Measurements from ENCODE around the gene PEX19.
"Not testable (repeated sequence)": the region's sequence is repeated elsewhere in the genome, so short reads cannot be mapped to it uniquely, and the experiment has no call there.

Gene PEX19

GRCh38 chr1:160284782-160285344, at the start of gene PEX19:
PEX19 (minus strand) TSS chr1:160285133; CDS start chr1:160285124, 9 bp downstream.
- peak; percentile 89 to 92 for DNase-seq

DNA sequence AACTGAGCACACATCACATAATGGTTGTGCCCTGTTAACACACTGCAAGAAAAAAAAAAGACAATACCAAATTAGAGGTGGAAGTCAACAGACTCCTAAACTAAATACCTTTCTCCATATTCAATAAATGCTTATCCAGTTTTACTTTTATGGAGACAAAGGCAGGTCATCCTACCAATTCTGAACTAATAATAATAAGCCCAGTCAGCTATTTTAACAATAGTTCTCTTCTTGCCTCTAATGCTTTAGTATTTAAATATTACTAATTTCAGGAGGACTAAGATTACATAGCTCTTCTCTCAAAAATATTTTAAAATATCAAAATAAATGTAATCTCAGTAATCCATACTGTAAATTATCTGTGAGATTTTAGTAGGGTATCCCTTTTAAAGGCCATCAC, 47.6 kb upstream of the PEX19 start:
- DNase-seq = no peak

DNA sequence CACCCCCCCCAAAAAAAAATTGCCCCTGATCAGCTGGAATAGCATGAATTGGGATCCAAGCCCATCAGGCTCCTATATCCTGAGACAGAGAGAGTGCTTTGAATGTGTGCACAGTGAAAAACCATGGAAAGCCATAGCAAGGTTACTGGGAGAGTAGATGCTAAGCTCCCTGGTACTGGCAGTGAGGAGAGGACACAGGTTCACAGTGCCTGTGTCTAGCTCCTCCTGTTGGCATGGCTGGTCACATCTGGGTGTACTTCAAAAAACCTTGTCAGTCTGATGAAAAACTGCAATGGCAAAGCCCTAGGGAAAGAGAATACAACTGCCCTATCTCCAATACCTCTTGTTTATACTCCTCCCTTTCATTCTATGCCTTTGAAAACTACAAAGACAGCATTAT, 45.2 kb upstream of the PEX19 start:
- DNase-seq = peak in 1 of 2 experiments; percentile 6

DNA sequence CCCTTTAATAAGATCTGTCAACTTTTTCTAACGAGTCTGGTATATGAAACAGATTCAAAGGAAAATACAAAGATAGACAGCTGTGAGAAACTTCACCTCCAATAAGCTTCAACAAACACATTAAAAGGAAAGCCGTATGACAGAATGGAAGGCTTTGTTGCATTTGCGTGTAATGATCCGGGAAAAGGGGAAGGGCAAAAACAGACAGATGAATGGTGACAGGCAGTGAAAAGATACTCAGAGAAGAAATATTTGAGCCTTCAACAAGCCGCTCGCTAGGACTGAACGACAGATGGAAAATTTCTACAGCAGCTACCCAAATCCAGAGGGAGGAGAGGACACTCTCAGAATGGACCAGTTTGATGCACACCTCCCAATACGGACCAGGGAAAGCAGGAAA, 43.3 kb upstream of the PEX19 start:
- no peak for DNase-seq

DNA sequence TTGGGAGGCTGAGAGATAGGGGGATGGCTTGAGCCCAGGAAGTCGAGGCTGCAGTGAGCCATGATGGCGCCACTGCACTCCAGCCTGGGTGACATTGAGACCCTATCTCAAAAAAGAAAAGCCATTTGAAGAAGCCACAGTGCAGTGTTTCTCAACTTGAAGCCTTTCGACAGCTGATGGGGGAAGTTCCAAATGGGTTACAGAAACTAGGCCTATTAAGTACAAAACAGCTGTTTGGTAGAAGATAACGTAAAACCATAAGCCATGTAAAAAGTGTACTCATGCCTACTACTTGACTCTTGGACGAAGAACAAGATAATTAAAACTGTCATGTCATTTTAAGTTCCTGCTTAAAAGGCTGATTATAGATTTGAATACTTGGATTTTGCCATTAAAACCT, 41.5 kb upstream of the PEX19 start:
- no peak for DNase-seq

- DNase-seq = no peak
Measured at GRCh38 chr1:160325252-160325651, 40.3 kb upstream of the PEX19 start.

DNA sequence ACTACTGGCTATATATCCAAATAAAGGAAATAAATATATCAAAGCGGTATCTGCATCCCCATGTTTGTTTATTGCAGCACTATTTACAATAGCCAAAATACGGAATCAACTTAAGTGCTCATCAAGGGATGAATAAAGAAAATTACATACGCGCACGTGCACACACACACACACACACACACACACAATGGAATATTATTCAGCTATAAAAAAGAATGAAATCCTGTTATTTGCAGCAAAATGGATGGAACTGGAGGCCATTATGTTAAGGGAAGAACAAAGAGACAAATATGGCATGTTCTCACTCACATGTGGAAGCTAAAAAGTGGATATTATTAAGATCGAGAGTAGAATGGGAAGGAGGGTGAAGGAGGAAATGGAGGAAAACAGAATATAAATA, 37.9 kb upstream of the PEX19 start:
- DNase-seq = no peak

DNA sequence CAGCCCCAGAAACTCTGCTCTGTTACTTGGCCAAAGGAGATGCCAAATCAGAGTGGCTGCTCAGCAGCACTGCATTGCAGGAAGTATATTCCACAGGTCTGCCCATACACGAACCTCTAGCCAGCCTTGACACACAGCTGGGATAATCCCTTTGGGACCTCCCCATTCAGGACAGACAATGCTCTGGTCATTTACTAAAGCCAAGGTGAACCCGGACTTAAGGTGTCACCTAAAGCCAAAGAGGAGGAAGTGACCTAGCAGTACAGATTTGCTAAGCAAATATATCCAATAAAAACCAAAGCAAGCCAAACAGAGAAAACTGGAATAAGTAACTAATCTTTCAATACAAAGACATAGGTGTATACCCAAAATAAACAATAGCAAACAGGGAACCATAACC, 30.4 kb upstream of the PEX19 start:
- DNase-seq = no peak

DNA sequence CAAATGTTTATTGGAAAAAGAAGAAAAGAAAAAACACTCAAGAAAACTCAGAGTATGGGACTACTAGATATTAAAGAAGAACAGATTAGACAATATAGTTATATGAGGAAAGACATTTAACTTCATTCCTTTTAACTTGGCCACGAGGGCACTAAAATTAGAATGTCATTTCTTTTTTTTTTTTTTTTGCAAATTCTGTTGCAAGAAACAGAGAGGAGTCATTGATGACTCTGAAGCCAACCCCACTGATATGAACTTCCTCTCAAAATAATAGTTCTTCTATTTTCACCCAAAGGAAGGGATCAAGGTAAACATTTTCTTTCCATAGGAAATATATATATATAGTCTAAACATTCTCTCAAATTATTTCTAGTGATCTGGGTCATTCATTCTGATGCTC, 24.6 kb upstream of the PEX19 start:
- DNase-seq = no peak

- DNase-seq = no peak
Measured at GRCh38 chr1:160309185-160309557, 24.2 kb upstream of the PEX19 start.

- DNase-seq = no peak
Measured at GRCh38 chr1:160308451-160309184, 23.7 kb upstream of the PEX19 start.

DNA sequence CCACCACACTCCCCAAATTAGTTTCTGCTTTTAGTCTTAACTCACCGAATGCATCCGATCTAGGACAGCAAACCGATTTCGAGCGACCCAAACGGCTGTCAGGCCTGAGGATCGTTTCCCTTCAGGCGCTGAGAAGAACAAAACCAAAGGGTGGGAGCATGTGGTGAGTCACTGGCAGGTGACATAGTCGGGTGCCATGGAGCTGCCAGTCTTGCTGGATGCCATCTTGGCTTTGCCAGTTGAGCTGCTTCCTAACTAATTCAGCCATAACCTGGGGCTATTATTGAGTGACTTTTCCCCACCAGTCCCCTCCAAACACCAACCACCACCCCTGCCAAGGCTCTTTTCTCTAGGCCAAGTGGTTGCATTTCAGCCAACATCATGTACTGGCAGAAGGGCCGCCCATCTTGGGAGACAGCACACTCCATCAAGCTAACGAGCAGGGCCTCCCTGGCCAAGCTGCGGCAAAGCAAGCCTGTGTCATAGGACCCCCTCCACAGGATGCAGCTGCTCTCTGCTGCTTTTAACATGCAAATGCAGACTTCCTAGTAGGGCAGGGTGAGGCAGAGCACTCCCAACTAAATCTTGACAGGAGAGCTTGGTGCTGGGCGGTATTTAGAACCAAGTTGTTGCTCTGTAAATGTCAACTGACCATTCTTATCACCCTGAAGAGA, 22.3 kb upstream of the PEX19 start:
- no peak for DNase-seq

DNA sequence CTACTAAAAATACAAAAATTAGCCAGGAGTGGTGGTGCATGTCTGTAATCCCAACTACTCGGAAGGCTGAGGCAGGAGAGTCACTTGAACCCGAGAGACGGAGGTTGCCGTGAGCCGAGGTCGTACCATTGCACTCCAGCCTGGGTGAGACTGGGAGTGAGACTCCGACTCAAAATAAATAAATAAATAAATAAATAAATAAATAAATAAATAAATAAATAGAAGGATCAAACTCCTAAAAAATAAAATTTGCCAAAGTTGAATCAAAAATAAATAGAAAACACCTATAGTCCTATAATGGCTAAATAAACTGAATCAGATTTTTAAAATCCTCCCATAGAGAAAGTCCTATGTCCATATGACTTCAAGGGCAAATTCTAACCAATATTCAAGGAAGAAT, 15.2 kb upstream of the PEX19 start:
- no peak for DNase-seq

DNA sequence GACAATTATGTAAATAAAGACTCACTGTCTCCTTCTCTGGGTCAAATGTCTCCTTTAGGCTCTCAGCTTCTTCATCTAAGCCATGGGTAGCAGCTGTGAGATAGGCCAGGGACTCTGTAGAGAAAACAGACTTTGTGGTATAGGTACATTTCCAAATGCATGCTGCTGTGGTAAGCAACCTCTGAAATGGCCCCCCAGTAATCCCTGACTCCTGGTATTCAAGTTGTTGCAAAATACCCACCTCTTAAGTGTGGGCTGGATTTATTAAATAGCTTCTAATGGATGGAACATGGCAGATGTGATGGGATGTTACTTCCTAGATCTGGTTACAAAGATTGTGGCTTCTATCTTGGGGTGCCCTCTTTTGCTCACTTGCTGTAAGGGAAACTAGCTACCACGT, 11.1 kb upstream of the PEX19 start:
- no peak for DNase-seq

DNA sequence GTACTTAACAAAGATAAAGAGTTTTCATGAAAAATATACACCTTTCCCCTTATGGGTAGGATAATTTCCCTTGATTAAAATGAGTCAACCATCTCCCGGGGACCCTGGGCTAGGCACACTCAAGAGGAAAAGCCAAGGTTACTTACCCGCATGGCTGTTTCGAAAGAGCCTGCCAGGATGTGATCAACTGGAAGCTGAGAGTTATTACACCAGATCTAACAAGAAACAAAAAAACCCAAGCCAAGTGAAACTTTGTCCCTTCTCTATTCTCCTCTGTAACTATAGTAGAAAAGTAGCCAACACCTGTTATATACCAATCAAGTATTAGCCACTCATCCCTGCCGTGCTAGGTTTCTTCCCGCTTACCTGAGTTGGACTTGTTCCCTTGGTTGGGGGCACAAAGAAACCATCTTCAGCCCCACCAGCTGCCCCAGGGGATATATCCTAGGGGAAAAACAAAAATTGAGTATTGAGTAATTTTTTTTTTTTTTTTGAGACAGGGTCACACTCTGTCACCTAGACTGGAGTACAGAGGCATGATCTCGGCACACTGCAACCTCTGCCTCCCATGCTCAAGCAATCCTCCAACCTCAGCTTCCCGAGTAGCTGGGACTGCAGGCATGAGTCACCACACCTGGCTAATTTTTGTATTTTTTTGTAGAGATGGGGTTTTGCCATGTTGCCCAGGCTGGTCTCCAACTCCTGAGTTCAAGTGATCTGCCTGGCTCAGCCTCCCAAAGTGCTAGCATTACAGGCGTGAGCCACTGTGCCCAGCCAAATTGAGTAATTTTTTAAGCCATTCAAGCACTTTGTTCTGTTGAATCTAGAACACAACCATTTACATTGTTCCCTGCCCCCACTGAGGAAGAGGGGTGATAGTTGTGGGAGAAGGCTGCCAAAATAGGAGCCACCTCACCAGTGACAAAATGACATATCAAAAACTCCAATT, 8.4 kb upstream of the PEX19 start:
- DNase-seq = no peak

GRCh38 chr1:160291248-160292220, 6.6 kb upstream of the PEX19 start:
- peak; percentile 70 to 76 for DNase-seq

DNA sequence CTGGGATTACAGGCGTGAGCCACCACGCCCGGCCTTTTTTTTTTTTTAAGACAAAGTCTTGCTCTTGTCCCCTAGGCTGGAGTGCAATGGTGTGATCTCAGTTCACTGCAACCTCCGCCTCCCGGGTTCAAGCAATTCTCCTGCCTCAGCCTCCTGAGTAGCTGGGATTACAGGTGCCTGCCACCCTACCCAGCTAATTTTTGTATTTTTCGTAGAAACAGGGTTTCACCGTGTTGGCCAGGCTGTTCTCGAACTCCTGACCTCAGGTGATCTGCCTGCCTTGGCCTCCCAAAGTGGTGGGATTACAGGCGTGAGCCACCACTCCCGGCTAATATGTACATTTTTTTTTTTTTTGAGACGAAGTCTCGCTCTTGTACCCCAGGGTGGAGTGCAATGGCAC, 2.8 kb upstream of the PEX19 start:
- not testable (repeated sequence) for DNase-seq

GRCh38 chr1:160285506-160285905, 573 bp upstream of the PEX19 start:
- no peak for DNase-seq

DNA sequence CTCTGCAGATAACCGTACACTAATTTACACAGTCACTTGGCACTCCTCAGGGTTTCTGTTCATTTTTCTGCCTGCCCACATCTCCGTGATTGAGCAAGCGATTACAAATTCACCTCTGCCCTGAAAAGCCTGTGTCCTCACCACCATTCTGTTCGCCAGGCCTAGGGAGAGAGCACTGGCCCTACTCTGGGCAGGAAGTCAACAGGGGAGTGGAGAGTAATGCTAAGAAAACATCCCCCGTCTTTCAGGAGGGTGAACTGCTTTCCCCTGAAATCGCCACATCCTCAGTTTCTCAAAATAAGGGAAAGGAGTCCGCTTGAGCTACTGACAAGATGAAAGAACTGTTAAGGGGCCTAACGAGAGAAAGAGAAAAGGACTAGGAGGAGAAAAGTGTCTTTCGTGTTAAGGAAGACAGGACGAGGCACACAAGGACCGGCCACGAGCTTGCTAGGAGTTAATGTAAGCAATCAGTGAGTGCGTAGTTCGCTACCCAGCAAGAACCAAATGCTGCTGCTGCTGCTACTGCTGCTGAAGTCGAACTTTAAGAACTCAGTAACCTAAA, 632 bp downstream of the PEX19 start:
- peak; percentile 20 to 24 for DNase-seq

DNA sequence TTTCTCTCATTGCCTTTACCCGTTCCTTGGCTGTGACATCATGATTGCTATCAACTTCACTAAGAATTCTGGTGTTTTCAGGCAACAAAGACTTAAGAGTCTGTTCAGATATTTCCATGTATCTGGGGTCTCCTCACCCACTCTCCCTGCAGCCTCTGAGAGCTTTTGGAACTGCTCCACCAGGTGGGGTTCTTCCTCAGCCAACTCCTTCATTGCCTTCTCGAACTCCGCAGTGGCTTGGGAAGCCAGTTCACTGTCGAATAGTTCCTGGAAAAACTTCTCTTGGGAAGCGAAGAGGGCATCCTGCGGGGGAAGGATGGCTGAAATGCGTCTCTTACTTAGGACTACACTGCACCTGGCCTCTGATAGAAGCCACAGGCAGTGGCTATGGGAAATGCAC, 2.1 kb downstream of the PEX19 start:
- DNase-seq = no peak

GRCh38 chr1:160277987-160278386, 6.9 kb downstream of the PEX19 start:
- no peak for DNase-seq

GRCh38 chr1:160277330-160277729, 7.6 kb downstream of the PEX19 start:
- no peak for DNase-seq
